HG03175 (cell line): ENCODE data around the gene PCCA.
"Not testable (repeated sequence)": the region's sequence is repeated elsewhere in the genome, so short reads cannot be mapped to it uniquely, and the experiment has no call there.

Experiments used
- ATAC-seq: cut with Tn5 transposase; IDR thresholded peaks from one replicate; pipeline ENCODE4 v1.9.1; 2021; ENCODE audit warnings: mild to moderate bottlenecking, moderate library complexity; ENCODE audit not compliant: unreplicated experiment

The PCCA gene

GRCh38 chr13:100521851-100522617 lies 433.1 kb downstream of the PCCA start:
- ATAC-seq, result no peak

DNA sequence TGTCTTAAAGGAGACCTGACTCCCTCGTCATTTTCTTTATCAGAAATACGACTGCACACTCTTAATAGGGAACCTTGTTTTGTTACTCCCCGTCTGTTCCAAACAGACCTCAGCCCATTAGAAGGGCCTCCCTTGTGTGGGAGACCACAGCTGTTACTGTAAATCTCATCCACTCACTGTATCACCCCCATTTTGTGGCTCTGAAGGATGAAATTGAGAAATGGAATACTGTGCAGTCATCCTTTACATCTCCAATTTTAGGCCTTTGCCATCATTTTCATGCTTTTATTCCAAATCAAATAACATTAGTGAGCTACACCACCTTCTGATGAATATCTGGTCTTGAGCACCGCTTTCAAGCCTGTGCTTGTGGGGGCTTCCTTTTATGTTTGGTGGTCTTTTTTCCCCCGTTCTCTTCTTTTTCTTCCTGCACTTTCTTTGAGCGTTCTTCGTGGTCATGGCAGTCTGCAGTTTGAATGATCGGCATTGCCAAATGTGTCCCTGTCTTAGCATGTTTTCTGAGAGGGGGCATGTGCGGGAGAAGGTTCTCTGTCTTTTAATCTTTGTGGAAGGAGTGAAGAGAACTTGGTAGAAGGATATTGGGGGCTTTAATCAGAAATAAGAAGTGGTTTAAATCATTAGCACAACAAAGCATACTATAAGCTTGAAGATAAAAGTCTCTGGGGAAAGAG lies 433.9 kb downstream of the PCCA start:
- no peak for ATAC-seq

DNA sequence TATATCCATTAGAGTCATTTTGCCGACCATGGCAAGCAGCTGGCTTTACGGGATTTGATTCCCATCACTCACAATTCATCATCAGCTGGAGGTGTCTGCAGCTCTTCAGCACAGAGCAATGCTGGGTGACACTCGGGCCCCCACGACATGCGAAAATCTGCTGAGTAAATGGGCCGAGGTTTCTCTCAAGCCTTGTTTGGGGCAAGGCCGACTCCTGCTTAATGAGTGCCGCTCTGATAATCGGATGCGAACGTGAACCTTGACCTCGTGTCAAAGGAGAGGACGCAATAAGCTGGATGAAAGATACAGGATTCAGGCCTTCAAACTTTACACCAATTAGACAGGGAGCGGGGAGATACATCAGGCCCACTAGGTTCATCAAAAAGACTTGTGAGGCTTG lies 434.5 kb downstream of the PCCA start:
- no peak for ATAC-seq

DNA sequence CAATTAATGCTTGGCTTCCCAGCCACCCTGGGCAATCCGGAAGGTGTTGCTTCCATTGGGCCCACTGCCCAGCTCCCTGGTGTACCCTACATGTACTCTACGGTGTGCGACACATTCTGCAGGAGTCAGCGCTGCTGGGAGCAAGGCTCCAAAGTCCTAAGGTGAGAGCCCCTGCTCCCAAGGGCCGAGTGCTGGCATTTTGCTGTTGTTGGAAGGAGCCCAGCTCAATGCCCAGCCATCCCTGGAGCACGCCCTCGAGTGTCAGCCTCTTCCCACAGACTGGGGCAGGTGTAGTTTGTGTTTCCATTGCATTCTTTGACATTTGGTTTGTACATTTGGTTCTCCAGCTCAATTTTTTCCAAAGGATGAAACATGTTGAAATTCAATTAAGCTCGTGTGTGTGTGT lies 435.1 kb downstream of the PCCA start:
- no peak for ATAC-seq

- not testable (repeated sequence) for ATAC-seq
Observed at GRCh38 chr13:100524688-100525087, 435.8 kb downstream of the PCCA start.

DNA sequence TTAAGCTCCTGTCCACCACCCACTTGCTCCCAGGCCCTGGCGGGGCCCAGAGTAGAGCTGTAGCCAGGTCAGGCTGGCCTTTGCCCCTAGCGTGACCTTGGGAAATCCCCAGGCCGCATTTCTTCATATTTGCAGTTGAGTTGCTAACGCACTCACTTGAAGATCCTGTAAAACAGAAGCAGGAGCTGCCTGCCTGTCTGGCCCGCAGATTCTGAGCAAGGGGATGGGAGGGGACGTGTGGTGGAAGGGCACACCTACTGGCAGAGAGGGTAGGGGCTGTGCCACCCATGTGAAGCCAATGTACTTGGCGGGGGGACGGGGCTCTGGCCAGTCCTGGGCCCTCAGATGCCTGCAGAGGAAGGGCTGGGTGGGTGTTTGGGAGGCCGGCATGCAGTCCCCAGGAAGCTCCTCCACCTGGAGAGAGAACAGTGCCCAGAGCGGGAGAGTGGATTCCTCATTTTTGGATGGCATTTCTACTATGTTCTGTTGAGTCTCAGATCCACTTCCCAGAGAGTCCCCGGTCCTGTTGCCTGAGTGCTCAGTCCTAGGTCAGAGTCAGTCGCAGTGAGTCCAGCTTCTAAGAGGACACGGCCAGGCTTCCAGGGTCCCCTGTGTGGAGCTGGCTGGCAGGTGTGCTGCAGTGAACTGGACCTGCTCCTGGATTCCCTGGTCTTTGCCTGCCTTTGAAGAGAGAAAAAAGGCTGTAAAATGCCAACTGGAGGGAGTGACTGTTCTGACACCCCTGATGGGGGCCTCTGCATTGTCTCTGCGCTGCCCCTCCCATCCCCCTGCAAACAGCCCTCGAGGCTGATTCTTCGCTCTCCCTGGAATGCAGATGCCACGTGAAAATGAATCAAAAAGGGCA lies 436.8 kb downstream of the PCCA start:
- no peak for ATAC-seq

GRCh38 chr13:100526318-100527000 lies 437.6 kb downstream of the PCCA start:
- no peak for ATAC-seq

GRCh38 chr13:100527644-100528043 lies 438.8 kb downstream of the PCCA start:
- no peak for ATAC-seq

DNA sequence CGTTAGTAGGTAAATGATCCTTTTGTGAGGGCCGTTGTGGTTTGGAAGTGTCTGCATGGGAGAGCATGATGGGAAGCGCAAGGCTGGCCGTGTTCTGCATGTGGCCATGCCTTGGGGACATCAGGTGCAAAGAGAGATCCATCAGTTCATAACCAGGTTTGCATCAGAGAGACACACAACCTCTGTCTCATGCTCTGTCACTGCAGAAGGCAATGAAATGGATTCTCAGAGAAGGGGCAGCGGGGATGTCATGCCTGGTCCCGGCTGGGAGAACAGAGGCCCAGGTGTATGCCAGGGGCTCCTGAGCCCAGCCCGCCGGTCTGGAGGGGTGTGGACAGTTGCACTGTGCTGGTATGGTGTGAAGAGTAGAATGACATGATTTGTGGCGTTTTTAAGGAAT lies 439.5 kb downstream of the PCCA start:
- no peak for ATAC-seq

DNA sequence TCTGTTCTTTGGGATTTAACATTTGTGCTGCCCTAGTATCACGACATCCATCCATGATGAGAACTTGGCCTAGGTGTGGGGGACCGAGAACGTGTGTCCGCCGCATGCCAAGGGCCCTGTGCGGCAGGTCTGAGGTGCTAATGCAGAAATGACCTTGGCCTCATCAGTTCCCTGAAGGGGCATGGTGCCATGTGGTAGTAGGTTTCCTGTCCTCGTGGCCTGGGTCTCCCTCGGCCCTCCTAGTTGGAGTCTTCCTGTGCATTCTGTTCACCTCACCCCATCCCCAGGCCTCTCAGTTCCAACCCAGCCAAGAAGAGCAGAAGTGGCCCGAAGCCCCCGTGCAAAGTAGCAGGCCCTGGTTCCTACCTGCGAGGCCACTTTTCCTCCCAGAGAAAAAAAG lies 439.9 kb downstream of the PCCA start:
- no peak for ATAC-seq

- ATAC-seq, result no peak
Observed at GRCh38 chr13:100529666-100530377, 440.9 kb downstream of the PCCA start.

- ATAC-seq, result no peak
Observed at GRCh38 chr13:100530671-100531213, 441.8 kb downstream of the PCCA start.

DNA sequence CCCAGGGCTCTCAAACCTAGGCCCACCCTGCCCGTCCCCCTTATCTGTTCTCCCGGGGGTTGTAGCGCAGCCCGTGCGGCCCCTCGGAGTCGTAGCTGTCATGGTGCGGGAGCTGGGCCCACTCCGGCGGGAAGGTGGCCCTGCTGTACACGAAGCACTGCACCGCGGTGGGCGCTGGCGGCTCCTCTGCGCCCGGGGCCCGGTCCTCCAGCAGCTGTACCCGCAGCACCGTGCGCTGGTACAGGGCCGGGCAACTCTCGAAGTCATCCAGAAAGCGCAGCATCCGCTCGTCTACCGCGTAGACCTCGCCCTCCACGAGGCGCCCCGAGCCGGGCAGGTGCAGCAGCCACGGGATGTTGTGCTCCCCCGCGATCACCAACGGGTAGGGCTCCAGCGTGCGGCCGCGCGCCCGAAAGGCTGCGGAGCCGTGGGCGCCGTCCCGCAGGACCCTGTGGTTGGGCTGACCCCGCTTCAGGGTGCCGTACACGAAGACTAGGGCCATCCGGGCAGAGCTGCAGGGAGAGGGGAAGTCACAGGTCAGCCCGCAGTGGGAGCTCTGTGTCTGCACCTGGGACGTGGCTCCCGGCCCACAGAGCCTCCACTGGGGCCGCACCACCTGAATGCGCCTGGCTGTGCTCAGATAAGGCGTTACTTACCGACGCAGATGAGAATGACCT lies 443.3 kb downstream of the PCCA start:
- ATAC-seq, result no peak

GRCh38 chr13:100532836-100533435 lies 444.0 kb downstream of the PCCA start:
- no peak for ATAC-seq

DNA sequence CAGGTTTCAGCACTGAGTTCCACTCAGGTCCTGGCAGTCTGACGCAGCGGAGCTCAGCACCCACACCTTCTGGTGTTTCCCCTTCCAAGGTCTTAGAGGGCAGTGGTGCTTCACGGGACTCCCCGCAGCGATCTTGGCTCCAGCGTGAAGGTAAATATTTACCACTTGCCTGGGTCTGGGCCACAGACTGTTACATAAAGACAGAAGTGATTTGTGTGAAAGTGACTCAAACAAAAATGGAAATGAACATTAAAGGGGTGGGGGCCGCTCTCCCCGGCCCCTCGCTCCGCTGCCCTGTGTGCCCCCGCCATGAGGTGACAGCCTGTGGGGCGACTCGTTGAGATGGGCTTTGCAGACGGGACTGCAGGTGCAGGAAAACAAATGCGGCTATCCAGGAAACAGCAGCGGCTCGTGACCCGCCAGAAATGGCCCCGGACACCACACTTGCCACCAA lies 444.7 kb downstream of the PCCA start:
- ATAC-seq, result no peak

GRCh38 chr13:100534147-100534843 lies 445.4 kb downstream of the PCCA start:
- ATAC-seq, result no peak

DNA sequence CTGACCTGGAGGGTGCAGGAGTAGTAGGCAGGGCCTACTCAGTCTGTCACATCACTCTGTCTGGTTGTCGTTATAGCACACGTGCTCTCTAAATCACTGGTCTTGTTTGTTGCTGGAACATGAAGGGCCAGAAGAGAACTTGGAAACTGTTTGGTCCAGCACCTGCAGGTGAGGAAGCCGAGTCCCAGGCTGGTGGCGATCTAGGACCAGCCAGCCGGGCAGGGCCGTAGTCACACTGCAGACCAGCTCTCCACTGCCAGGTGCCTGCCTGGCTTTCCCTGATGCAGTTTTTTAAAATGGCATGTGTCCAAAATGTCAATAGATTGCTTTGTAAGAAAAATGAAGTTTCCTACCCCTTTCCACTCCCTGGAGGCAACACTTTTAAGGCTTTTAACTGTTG lies 446.0 kb downstream of the PCCA start:
- no peak for ATAC-seq

DNA sequence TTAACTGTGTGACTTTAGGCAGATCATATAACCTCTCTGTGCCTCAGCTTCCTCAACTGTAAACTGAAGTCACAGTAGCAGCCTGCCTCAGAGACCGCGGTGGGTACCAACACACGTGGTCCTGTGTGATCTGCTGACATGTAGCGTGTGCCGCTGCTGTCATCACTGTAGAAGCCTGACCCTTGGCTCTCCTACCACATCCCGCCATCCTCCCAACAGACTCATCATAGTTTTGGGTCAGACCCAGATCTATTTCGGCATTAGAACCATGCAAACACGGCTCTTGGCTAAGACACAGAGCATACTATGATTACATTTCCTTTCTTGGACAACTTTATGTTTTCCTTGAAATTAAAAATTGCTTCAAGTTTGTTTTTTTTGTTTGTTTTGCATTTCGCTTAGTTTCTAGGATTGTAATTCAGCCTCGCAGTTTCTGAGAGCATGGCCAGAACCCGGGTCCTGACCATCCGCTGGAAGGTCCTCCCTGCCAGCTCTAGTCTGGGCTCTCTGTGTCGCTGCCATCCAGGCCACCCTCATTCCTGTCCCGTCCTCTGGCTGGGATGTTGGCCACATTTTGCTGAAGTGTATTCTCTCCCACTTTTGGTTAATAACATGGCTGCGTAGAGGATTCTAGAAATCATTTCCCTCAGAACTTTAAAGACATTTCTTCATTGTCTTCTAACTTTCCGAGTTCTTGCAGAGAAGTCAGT lies 446.7 kb downstream of the PCCA start:
- no peak for ATAC-seq
